Osteocyte (in vitro differentiated cells): ENCODE measurements around the gene VAT1L. TPM values are rescaled to one million over a fixed set of nuclear protein-coding genes. Genes with fewer than 3 reads are reported as not detected.

Experiments used
- DNase-seq: peaks from one replicate; pipeline ENCODE4 v3.0.0; 2021; ENCODE audit warnings: mixed read lengths; ENCODE audit not compliant: unreplicated experiment; ENCODE audit errors: extremely low spot score
- H3K27ac Mint-ChIP-seq: one replicate; pipeline ENCODE4 v1.8.0; 2021; ENCODE audit warnings: mild to moderate bottlenecking, mixed read lengths; ENCODE audit not compliant: unreplicated experiment
- H3K27me3 Mint-ChIP-seq: one replicate; pipeline ENCODE4 v1.8.0; 2021; ENCODE audit warnings: mixed read lengths; ENCODE audit not compliant: unreplicated experiment
- H3K36me3 Mint-ChIP-seq: one replicate; pipeline ENCODE4 v1.8.0; 2021; ENCODE audit warnings: mixed read lengths; ENCODE audit not compliant: unreplicated experiment
- H3K4me1 Mint-ChIP-seq: one replicate; pipeline ENCODE4 v1.8.0; 2021; ENCODE audit warnings: mixed read lengths; ENCODE audit not compliant: unreplicated experiment
- H3K4me3 Mint-ChIP-seq: one replicate; pipeline ENCODE4 v1.8.0; 2021; ENCODE audit warnings: mild to moderate bottlenecking, moderate library complexity, mixed read lengths; ENCODE audit not compliant: unreplicated experiment
- H3K9me3 Mint-ChIP-seq: one replicate; pipeline ENCODE4 v1.8.0; 2021; ENCODE audit warnings: mixed read lengths; ENCODE audit not compliant: unreplicated experiment
- CTCF ChIP-seq: fragments of 200-600 bp; sonication (generic); IDR thresholded peaks from 2 replicates; pipeline ENCODE4 v1.5.0; 2021; ENCODE audit warnings: antibody characterized with exemption, mild to moderate bottlenecking, moderate library complexity
- total RNA-seq: library from RNA; stranded (reverse); gene quantifications from 2 replicates; pipeline ENCODE4 v1.2.1, GENCODE V29; 2021

Gene VAT1L
- total RNA-seq, 1 donor from 2014 or later, result not detected

- Mint-ChIP-seq H3K4me1 (no peaks in the 10 kb centered on the region), H3K27ac (no peak overlapping the region), H3K9me3 (peaks cover 18% of the 10 kb centered on the region), H3K36me3 (no peaks in the 10 kb centered on the region), H3K4me3 (no peak overlapping the region), H3K27me3 (no peaks in the 10 kb centered on the region)
- no peak for DNase-seq
- no peak for TF ChIP-seq CTCF
These were observed 84.7 kb downstream of the VAT1L start for GRCh38 chr16:77873066-77873465.

GRCh38 chr16:77874347-77874746 lies 86.0 kb downstream of the VAT1L start:
- peaks cover 13% of the 10 kb centered on the region for H3K9me3 Mint-ChIP-seq
- no peak for TF ChIP-seq CTCF
- H3K36me3 Mint-ChIP-seq, result no peaks in the 10 kb centered on the region
- H3K27me3 Mint-ChIP-seq, result no peaks in the 10 kb centered on the region
- no peak overlapping the region for H3K4me3 Mint-ChIP-seq
- no peak overlapping the region for H3K27ac Mint-ChIP-seq
- DNase-seq, result no peak
- no peaks in the 10 kb centered on the region for H3K4me1 Mint-ChIP-seq

GRCh38 chr16:77876776-77877175 lies 88.4 kb downstream of the VAT1L start:
- Mint-ChIP-seq H3K4me3 (no peak overlapping the region), H3K27ac (no peak overlapping the region), H3K27me3 (no peaks in the 10 kb centered on the region), H3K4me1 (no peaks in the 10 kb centered on the region), H3K36me3 (no peaks in the 10 kb centered on the region), H3K9me3 (peaks cover 13% of the 10 kb centered on the region)
- DNase-seq, result no peak
- TF ChIP-seq CTCF, result no peak

- no peak for TF ChIP-seq CTCF
- Mint-ChIP-seq H3K27me3 (no peaks in the 10 kb centered on the region), H3K27ac (no peak overlapping the region), H3K4me3 (no peak overlapping the region), H3K4me1 (no peaks in the 10 kb centered on the region), H3K36me3 (no peaks in the 10 kb centered on the region), H3K9me3 (peaks cover 13% of the 10 kb centered on the region)
- DNase-seq, result no peak
These were observed 89.5 kb downstream of the VAT1L start for GRCh38 chr16:77877712-77878347.

GRCh38 chr16:77881355-77882030 lies 93.1 kb downstream of the VAT1L start:
- H3K27ac Mint-ChIP-seq, result no peak overlapping the region

More at GRCh38 chr16:77881355-77882030, 93.1 kb downstream of the VAT1L start:
- no peak for DNase-seq
- no peaks in the 10 kb centered on the region for H3K4me1 Mint-ChIP-seq
- TF ChIP-seq CTCF, result no peak
- H3K36me3 Mint-ChIP-seq, result no peaks in the 10 kb centered on the region
- no peak overlapping the region for H3K4me3 Mint-ChIP-seq
- no peaks in the 10 kb centered on the region for H3K27me3 Mint-ChIP-seq
- H3K9me3 Mint-ChIP-seq, result peaks cover 16% of the 10 kb centered on the region
